AG04450 (cell line): ENCODE measurements around the gene IL27RA. TPM values are rescaled to one million over a fixed set of nuclear protein-coding genes. Genes with fewer than 3 reads are reported as not detected.
A peak's percentile ranks its signal among the peaks of the same experiment; 100 is the strongest.
"Not testable (repeated sequence)": the region's sequence is repeated elsewhere in the genome, so short reads cannot be mapped to it uniquely, and the experiment has no call there.

Experiments used
- CTCF ChIA-PET: fragments of 300-600, 350-600 bp; formaldehyde crosslinking; extraction: SDS; loops from one replicate; lab custom pipeline; 2022; ENCODE audit warnings: antibody characterized with exemption, inconsistent platforms; lab: Charles Lee
- POLR2A ChIA-PET: fragments of 350-600 bp; formaldehyde crosslinking; extraction: SDS; loops from one replicate; lab custom pipeline; 2021; ENCODE audit warnings: antibody characterized with exemption, inconsistent platforms; lab: Yijun Ruan, JAX
- DNase-seq: peaks from one replicate; pipeline ENCODE4 v3.0.0-alpha.2; 2011; ENCODE audit warnings: low read depth, low spot score
- H3K27ac ChIP-seq: one replicate; pipeline ENCODE4 v1.5.1; 2012; ENCODE audit warnings: low read depth, low read length, control low read depth
- H3K27me3 ChIP-seq: one replicate; pipeline ENCODE4 v1.6.0; 2012; ENCODE audit warnings: low read length; ENCODE audit not compliant: control insufficient read depth, insufficient read depth
- H3K4me3 ChIP-seq: 2 replicates; pipeline ENCODE4 v1.5.1; 2011; ENCODE audit warnings: mild to moderate bottlenecking, low read depth, low read length, control low read depth
- H3K9me3 ChIP-seq: 2 replicates; pipeline ENCODE4 v1.5.1; 2012; ENCODE audit warnings: low read length; ENCODE audit not compliant: control insufficient read depth, insufficient read depth
- CTCF ChIP-seq: IDR thresholded peaks from 2 replicates; pipeline ENCODE4 v1.5.1; 2011; ENCODE audit warnings: low read depth, low read length, control low read depth, inconsistent platforms
- polyA plus RNA-seq: library from polyadenylated mRNA; depleted of rRNA; stranded (reverse); fragments of >200 nt; gene quantifications from 2 replicates; pipeline ENCODE4 v1.2.3, GENCODE V29; 2011

Gene IL27RA
- polyA plus RNA-seq, 1 experiment: 4.5 TPM

- H3K9me3 ChIP-seq: no peaks in the 10 kb centered on the region; the same call in 1 of the 2 replicates
- H3K27ac ChIP-seq: no peak overlapping the region
- ChIA-PET CTCF (no interaction called here), POLR2A (interaction anchor here (0.7 kb wide), 1 partner anchor 17 kb away, joined by 4 read pairs; the partner anchor contains the start of gene RFX1)
- peak; percentile 38; the same call in 1 of the 2 replicates for TF ChIP-seq CTCF
- H3K27me3 ChIP-seq: peaks cover 9% of the 10 kb centered on the region
- no peak overlapping the region for H3K4me3 ChIP-seq
- DNase-seq: no peak
Measured at GRCh38 chr19:14023404-14024235, 7.9 kb upstream of the IL27RA start.

GRCh38 chr19:14026652-14027192 is 4.8 kb upstream of the IL27RA start:
- not testable (repeated sequence) for DNase-seq, H3K9me3 ChIP-seq, H3K4me3 ChIP-seq, H3K27ac ChIP-seq
- peaks cover 20% of the 10 kb centered on the region for H3K27me3 ChIP-seq
- CTCF ChIA-PET: interaction anchor here (1.1 kb wide), 2 partner anchors 32 to 49 kb away, joined by 3 read pairs; no protein-coding TSS in a partner anchor
- POLR2A ChIA-PET: interaction anchor here (0.7 kb wide), 1 partner anchor 137 kb away, joined by 3 read pairs; no protein-coding TSS in a partner anchor

- POLR2A ChIA-PET: no interaction called here
- TF ChIP-seq CTCF: no peak
- no peaks in the 10 kb centered on the region; the same call in 1 of the 2 replicates for H3K9me3 ChIP-seq
- CTCF ChIA-PET: interaction anchor here (1.1 to 1.5 kb wide), 2 partner anchors 31 to 44 kb away, joined by 3 to 6 read pairs; partner anchors contain the start of gene MISP3
- no peak for DNase-seq
- H3K27ac ChIP-seq: no peak within 1 kb of the TSS
- H3K27me3 ChIP-seq: peaks cover 20% of the 10 kb centered on the region
- H3K4me3 ChIP-seq: no peak within 1 kb of the TSS
Measured at GRCh38 chr19:14027856-14028450, 3.6 kb upstream of the IL27RA start, which contains the start of gene RLN3. RLN3 (plus strand) TSS chr19:14028148; CDS start chr19:14028205, 57 bp downstream.

- TF ChIP-seq CTCF: no peak
- Histone ChIP-seq H3K27me3 (peaks cover 20% of the 10 kb centered on the region), H3K4me3 (no peak overlapping the region), H3K9me3 (no peaks in the 10 kb centered on the region; the same call in 1 of the 2 replicates), H3K27ac (no peak overlapping the region)
- CTCF ChIA-PET: interaction anchor here (1.1 to 1.5 kb wide), 2 partner anchors 30 to 43 kb away, joined by 3 to 6 read pairs; partner anchors contain the start of gene MISP3
- DNase-seq: no peak
- POLR2A ChIA-PET: no interaction called here
Measured at GRCh38 chr19:14028901-14029300, 2.7 kb upstream of the IL27RA start.

GRCh38 chr19:14030997-14031718 is 404 bp upstream of the IL27RA start:
- no peaks in the 10 kb centered on the region; the same call in 1 of the 2 replicates for H3K9me3 ChIP-seq
- H3K27ac ChIP-seq: no peak overlapping the region
- POLR2A ChIA-PET: interaction anchor here (0.6 to 1.3 kb wide), 4 partner anchors 24 to 415 kb away, joined by 3 to 4 read pairs (median 4); partner anchors contain the start of gene RFX1
- CTCF ChIA-PET: interaction anchor here (0.6 to 1.4 kb wide), 10 partner anchors 9 to 117 kb away, joined by 3 to 13 read pairs (median 4); no protein-coding TSS in a partner anchor
- H3K27me3 ChIP-seq: peaks cover 20% of the 10 kb centered on the region
- DNase-seq: no peak
- peak overlapping the region; percentile 73 for H3K4me3 ChIP-seq
- TF ChIP-seq CTCF: no peak
